Stimulated activated CD4-positive, alpha-beta T cell treated with anti-CD3 and anti-CD28 coated beads, Interleukin-1b, Interleukin-23, amount 100 ng/mL, for 1 hour (primary cell): ENCODE data around the gene SLC35E2B.
"Not testable (repeated sequence)": the region's sequence is repeated elsewhere in the genome, so short reads cannot be mapped to it uniquely, and the experiment has no call there.

Experiments used
- DNase-seq, 2 donors: peaks; one replicate each; pipeline ENCODE4 v3.0.0-alpha.2; 2020; ENCODE audit warnings: low read depth in 2 of 2

SLC35E2B gene

GRCh38 chr1:1639368-1639767 is 53.2 kb downstream of the SLC35E2B start:
- DNase-seq = not testable (repeated sequence)

- DNase-seq = not testable (repeated sequence)
These were observed 54.1 kb downstream of the SLC35E2B start for GRCh38 chr1:1638528-1638927.

- not testable (repeated sequence) for DNase-seq
These were observed 55.1 kb downstream of the SLC35E2B start for GRCh38 chr1:1637479-1637875.

GRCh38 chr1:1636621-1637478 is 55.7 kb downstream of the SLC35E2B start:
- DNase-seq = not testable (repeated sequence)

- not testable (repeated sequence) for DNase-seq
These were observed 58.0 kb downstream of the SLC35E2B start for GRCh38 chr1:1634613-1635012.

- not testable (repeated sequence) for DNase-seq
These were observed 59.2 kb downstream of the SLC35E2B start for GRCh38 chr1:1633409-1633808.

- DNase-seq = no peak
These were observed 60.7 kb downstream of the SLC35E2B start, which contains the start of gene MMP23B for GRCh38 chr1:1631782-1632420. MMP23B (plus strand) TSS chr1:1632173; CDS start chr1:1632219, 46 bp downstream.

GRCh38 chr1:1630965-1631781 is 61.4 kb downstream of the SLC35E2B start:
- DNase-seq = no peak

- peak; percentile 72 to 92 for DNase-seq
These were observed 62.2 kb downstream of the SLC35E2B start for GRCh38 chr1:1630191-1630964.

- no peak for DNase-seq
These were observed 63.0 kb downstream of the SLC35E2B start for GRCh38 chr1:1629430-1630190.

- DNase-seq = no peak
These were observed 63.7 kb downstream of the SLC35E2B start for GRCh38 chr1:1628754-1629429.

GRCh38 chr1:1627829-1628753 is 64.5 kb downstream of the SLC35E2B start:
- no peak for DNase-seq

- DNase-seq = no peak
These were observed 65.2 kb downstream of the SLC35E2B start for GRCh38 chr1:1627261-1627828.

- DNase-seq = no peak
These were observed 66.1 kb downstream of the SLC35E2B start for GRCh38 chr1:1626207-1627141.

GRCh38 chr1:1625824-1626206 is 66.8 kb downstream of the SLC35E2B start:
- DNase-seq = no peak

- no peak for DNase-seq
These were observed 67.2 kb downstream of the SLC35E2B start for GRCh38 chr1:1625404-1625775.
